SW 1271 (cell line): Measurements from ENCODE around the gene VPS13A.

ENCODE experiments used
- DNase-seq, 2 experiments: peaks; one replicate each; lab custom pipeline; 2025; lab: John Stamatoyannopoulos, UW

VPS13A gene

GRCh38 chr9:77177143-77177893 is at the start of gene VPS13A:
Gene VPS13A, plus strand, starts transcription at chr9:77177534. Its CDS starts 171 bp downstream, at chr9:77177705.
- peak; percentile 95 to 96 for DNase-seq

- DNase-seq: no peak
Observed at GRCh38 chr9:77128125-77128789, 49.1 kb upstream of the VPS13A start.

- DNase-seq: no peak
Observed at GRCh38 chr9:77131399-77131798, 45.9 kb upstream of the VPS13A start.

GRCh38 chr9:77133011-77133410 is 44.3 kb upstream of the VPS13A start:
- no peak for DNase-seq

GRCh38 chr9:77142366-77142765 is 35.0 kb upstream of the VPS13A start:
- DNase-seq: no peak

GRCh38 chr9:77149879-77150278 is 27.5 kb upstream of the VPS13A start:
- DNase-seq: no peak

GRCh38 chr9:77152289-77152688 is 25.0 kb upstream of the VPS13A start:
- no peak for DNase-seq

- DNase-seq: no peak
Observed at GRCh38 chr9:77156646-77157371, 20.5 kb upstream of the VPS13A start.

GRCh38 chr9:77158772-77159513 is 18.4 kb upstream of the VPS13A start:
- DNase-seq: peak in 1 of 2 experiments; percentile 13

GRCh38 chr9:77161191-77161590 is 16.1 kb upstream of the VPS13A start:
- no peak for DNase-seq

- DNase-seq: no peak
Observed at GRCh38 chr9:77161966-77162365, 15.4 kb upstream of the VPS13A start.

GRCh38 chr9:77162366-77162765 is 15.0 kb upstream of the VPS13A start:
- no peak for DNase-seq

GRCh38 chr9:77163884-77164283 is 13.4 kb upstream of the VPS13A start:
- no peak for DNase-seq

GRCh38 chr9:77166193-77166592 is 11.1 kb upstream of the VPS13A start:
- no peak for DNase-seq

GRCh38 chr9:77170991-77171699 is 6.2 kb upstream of the VPS13A start:
- no peak for DNase-seq

GRCh38 chr9:77175151-77175550 is 2.2 kb upstream of the VPS13A start:
- DNase-seq: no peak

GRCh38 chr9:77176106-77176505 is 1.2 kb upstream of the VPS13A start:
- no peak for DNase-seq

GRCh38 chr9:77176686-77177142 is 620 bp upstream of the VPS13A start:
- DNase-seq: no peak

GRCh38 chr9:77177894-77178794 is 810 bp downstream of the VPS13A start:
- peak in 1 of 2 experiments; percentile 60 for DNase-seq

GRCh38 chr9:77180056-77180455 is 2.7 kb downstream of the VPS13A start:
- DNase-seq: no peak
